SK-N-MC (cell line): ENCODE measurements around the gene RAB37.

Source experiments
- EZH2 ChIP-seq: fragments of 200-600 bp; sonication (generic); IDR thresholded peaks from one replicate; pipeline ENCODE4 v1.6.1; 2017; ENCODE audit warnings: antibody characterized with exemption
- POLR2AphosphoS5 ChIP-seq: IDR thresholded peaks from 2 replicates; pipeline ENCODE4 v1.6.1; 2012; ENCODE audit warnings: mild to moderate bottlenecking, low read depth, low read length, borderline replicate concordance

DNA sequence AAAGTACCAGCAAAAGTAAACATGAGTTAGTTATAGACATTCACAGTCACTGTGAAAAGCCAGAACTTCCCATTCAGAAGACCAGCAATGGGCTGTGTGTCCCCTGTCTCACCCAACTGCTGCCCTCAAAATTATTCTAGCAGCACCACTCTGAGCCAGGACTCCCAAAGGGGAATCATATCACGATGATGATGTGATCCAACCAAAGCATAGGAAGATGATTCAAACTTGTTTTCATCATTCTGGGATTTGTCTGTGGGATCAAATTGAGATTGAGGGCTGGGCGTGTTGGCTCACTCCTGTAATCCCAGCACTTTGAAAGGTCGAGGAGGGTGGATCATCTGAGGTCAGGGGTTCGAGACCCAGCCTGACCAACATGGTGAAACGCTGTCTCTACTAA, 45.5 kb downstream of the RAB37 start:
- TF ChIP-seq EZH2 (no peak), POLR2AphosphoS5 (no peak)
